Measurements from ENCODE around the gene KDM4D.

DNA sequence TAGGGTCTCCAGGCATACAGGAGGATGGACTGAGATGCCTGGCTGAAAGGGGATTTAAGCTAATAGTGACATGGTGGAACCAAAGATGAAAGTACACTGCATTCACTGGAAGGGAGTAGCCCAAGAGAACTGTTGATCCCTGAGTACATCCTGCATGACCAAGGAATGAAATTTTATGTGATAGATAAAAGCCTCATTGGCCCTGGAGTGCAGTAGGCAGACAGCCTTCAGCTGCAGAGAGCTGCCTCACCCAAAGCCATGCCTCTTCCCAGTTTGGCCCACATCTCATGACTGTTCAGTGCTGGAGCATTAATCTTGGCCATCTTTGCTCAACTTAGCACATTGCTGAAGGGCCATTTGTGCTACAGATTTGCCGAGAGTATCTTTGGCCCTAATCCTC lies 59.5 kb downstream of the KDM4D start:
- TF ChIP-seq, protein P1, sequence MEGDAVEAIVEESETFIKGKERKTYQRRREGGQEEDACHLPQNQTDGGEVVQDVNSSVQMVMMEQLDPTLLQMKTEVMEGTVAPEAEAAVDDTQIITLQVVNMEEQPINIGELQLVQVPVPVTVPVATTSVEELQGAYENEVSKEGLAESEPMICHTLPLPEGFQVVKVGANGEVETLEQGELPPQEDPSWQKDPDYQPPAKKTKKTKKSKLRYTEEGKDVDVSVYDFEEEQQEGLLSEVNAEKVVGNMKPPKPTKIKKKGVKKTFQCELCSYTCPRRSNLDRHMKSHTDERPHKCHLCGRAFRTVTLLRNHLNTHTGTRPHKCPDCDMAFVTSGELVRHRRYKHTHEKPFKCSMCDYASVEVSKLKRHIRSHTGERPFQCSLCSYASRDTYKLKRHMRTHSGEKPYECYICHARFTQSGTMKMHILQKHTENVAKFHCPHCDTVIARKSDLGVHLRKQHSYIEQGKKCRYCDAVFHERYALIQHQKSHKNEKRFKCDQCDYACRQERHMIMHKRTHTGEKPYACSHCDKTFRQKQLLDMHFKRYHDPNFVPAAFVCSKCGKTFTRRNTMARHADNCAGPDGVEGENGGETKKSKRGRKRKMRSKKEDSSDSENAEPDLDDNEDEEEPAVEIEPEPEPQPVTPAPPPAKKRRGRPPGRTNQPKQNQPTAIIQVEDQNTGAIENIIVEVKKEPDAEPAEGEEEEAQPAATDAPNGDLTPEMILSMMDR (IDR thresholded peaks at IDR 0.05) = no peak
- no peak for TF ChIP-seq POLR2A (IDR thresholded peaks at IDR 0.05)

Measured in body of pancreas (tissue), 4 donors.